SK-N-SH treated with all-trans-retinoic acid at 6 μM for 48 hours (cell line): ENCODE data around the gene EXOC4.

Source experiments
- ARNTL ChIP-seq: fragments of 450-650 bp; formaldehyde crosslinking; IDR thresholded peaks from 2 replicates; pipeline ENCODE4 v1.5.0; 2020; ENCODE audit warnings: low read depth, mild to moderate bottlenecking, moderate library complexity, borderline replicate concordance
- BACH2 ChIP-seq: fragments of 250-450 bp; sonication (Bioruptor Pico); IDR thresholded peaks from 2 replicates; pipeline ENCODE4 v1.9.0; 2021; ENCODE audit warnings: mild to moderate bottlenecking, borderline replicate concordance
- ESRRG ChIP-seq: fragments of 250-450 bp; sonication (Bioruptor Pico); IDR thresholded peaks from 2 replicates; pipeline ENCODE4 v1.6.1; 2021; ENCODE audit warnings: mild to moderate bottlenecking
- GLIS3 ChIP-seq: fragments of 250-450 bp; sonication (Bioruptor Pico); IDR thresholded peaks from 2 replicates; pipeline ENCODE4 v1.5.0; 2020; ENCODE audit warnings: mild to moderate bottlenecking, moderate library complexity
- OSR1 ChIP-seq: fragments of 250-450 bp; sonication (Bioruptor Pico); IDR thresholded peaks from 2 replicates; pipeline ENCODE4 v1.8.0; 2022; ENCODE audit warnings: moderate library complexity, mild to moderate bottlenecking, inconsistent platforms
- PATZ1 ChIP-seq: fragments of 250-450 bp; sonication (Bioruptor Pico); IDR thresholded peaks from 2 replicates; pipeline ENCODE4 v1.8.0; 2020; ENCODE audit warnings: mild to moderate bottlenecking, moderate library complexity, borderline replicate concordance
- SNAI2 ChIP-seq: fragments of 250-450 bp; sonication (Bioruptor Pico); IDR thresholded peaks from 2 replicates; pipeline ENCODE4 v1.5.0; 2020; ENCODE audit warnings: mild to moderate bottlenecking, moderate library complexity
- TCF4 ChIP-seq: fragments of 250-450 bp; sonication (Bioruptor Pico); IDR thresholded peaks from 2 replicates; pipeline ENCODE4 v1.8.0; 2021; ENCODE audit warnings: mild to moderate bottlenecking, moderate library complexity, borderline replicate concordance
- ZFP30 ChIP-seq: fragments of 450-650 bp; formaldehyde crosslinking; IDR thresholded peaks from 2 replicates; pipeline ENCODE4 v1.5.0; 2022; ENCODE audit warnings: mild to moderate bottlenecking, moderate library complexity
- ZNF70 ChIP-seq: fragments of 450-650 bp; formaldehyde crosslinking; IDR thresholded peaks from 2 replicates; pipeline ENCODE4 v1.5.0; 2020; ENCODE audit warnings: mild to moderate bottlenecking, moderate library complexity
- ZNF8 ChIP-seq: fragments of 450-650 bp; formaldehyde crosslinking; IDR thresholded peaks from 2 replicates; pipeline ENCODE4 v1.5.0; 2020; ENCODE audit warnings: mild to moderate bottlenecking, moderate library complexity
- TF ChIP-seq, protein P1 (sequence below): fragments of 250-450 bp; sonication (Bioruptor Pico); IDR thresholded peaks from 2 replicates; pipeline ENCODE4 v1.5.1; 2021; ENCODE audit warnings: mild to moderate bottlenecking, moderate library complexity
- TF ChIP-seq, protein P2 (sequence below): fragments of 250-450 bp; sonication (Bioruptor Pico); IDR thresholded peaks from 2 replicates; pipeline ENCODE4 v1.5.1; 2020; ENCODE audit warnings: low read depth, mild to moderate bottlenecking, moderate library complexity

DNA sequence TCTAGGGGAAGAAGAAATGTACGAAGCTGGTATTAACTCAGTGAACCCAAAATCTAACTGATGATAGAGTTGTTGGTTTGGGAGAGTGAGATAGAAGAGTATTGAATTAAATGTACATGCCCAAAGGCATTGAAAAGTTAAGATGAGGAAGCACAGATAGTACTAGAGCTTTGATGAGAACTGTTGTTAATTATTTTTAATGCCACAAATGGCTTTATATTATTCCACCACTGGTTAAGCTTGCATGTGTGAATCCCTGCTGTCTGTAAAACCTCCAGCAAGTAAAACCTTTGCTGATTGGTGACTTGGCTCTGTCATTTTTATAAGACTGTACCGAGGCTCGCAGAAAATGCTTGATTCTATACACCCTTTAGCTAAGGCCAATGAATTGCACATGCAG, 491.6 kb downstream of the EXOC4 start:
- TF ChIP-seq PATZ1 (CRISPR knock-in tag): no peak
- TF ChIP-seq TCF4 (CRISPR knock-in tag): peak; percentile 62; the same call in 1 of the 2 replicates
- TF ChIP-seq OSR1 (CRISPR knock-in tag): no peak
- no peak; the same call in 1 of the 2 replicates for TF ChIP-seq BACH2 (CRISPR knock-in tag)
- no peak for TF ChIP-seq ZFP30 (CRISPR knock-in tag)
- no peak for TF ChIP-seq ZNF8 (CRISPR knock-in tag)
- TF ChIP-seq SNAI2: no peak
- TF ChIP-seq GLIS3 (CRISPR knock-in tag): no peak
- TF ChIP-seq, protein P1, sequence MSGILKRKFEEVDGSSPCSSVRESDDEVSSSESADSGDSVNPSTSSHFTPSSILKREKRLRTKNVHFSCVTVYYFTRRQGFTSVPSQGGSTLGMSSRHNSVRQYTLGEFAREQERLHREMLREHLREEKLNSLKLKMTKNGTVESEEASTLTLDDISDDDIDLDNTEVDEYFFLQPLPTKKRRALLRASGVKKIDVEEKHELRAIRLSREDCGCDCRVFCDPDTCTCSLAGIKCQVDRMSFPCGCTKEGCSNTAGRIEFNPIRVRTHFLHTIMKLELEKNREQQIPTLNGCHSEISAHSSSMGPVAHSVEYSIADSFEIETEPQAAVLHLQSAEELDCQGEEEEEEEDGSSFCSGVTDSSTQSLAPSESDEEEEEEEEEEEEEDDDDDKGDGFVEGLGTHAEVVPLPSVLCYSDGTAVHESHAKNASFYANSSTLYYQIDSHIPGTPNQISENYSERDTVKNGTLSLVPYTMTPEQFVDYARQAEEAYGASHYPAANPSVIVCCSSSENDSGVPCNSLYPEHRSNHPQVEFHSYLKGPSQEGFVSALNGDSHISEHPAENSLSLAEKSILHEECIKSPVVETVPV (CRISPR knock-in tag): 0 out of 2 replicates have a peak, but pooled peaks have one; percentile 6
- no peak for TF ChIP-seq ESRRG
- TF ChIP-seq, protein P2, sequence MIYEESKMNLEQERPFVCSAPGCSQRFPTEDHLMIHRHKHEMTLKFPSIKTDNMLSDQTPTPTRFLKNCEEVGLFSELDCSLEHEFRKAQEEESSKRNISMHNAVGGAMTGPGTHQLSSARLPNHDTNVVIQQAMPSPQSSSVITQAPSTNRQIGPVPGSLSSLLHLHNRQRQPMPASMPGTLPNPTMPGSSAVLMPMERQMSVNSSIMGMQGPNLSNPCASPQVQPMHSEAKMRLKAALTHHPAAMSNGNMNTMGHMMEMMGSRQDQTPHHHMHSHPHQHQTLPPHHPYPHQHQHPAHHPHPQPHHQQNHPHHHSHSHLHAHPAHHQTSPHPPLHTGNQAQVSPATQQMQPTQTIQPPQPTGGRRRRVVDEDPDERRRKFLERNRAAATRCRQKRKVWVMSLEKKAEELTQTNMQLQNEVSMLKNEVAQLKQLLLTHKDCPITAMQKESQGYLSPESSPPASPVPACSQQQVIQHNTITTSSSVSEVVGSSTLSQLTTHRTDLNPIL (CRISPR knock-in tag): no peak
- 0 out of 2 replicates have a peak, but pooled peaks have one; percentile 2 for TF ChIP-seq ZNF70 (CRISPR knock-in tag)
- TF ChIP-seq ARNTL (CRISPR knock-in tag): no peak
